ENCODE results near the gene GNB1. TPM values are rescaled to one million over a fixed set of nuclear protein-coding genes. Genes with fewer than 3 reads are reported as not detected.

The GNB1 gene
- polyA plus RNA-seq, 1 of the 3 experiments (the other 2 are of a cell fraction): 355 TPM

DNA sequence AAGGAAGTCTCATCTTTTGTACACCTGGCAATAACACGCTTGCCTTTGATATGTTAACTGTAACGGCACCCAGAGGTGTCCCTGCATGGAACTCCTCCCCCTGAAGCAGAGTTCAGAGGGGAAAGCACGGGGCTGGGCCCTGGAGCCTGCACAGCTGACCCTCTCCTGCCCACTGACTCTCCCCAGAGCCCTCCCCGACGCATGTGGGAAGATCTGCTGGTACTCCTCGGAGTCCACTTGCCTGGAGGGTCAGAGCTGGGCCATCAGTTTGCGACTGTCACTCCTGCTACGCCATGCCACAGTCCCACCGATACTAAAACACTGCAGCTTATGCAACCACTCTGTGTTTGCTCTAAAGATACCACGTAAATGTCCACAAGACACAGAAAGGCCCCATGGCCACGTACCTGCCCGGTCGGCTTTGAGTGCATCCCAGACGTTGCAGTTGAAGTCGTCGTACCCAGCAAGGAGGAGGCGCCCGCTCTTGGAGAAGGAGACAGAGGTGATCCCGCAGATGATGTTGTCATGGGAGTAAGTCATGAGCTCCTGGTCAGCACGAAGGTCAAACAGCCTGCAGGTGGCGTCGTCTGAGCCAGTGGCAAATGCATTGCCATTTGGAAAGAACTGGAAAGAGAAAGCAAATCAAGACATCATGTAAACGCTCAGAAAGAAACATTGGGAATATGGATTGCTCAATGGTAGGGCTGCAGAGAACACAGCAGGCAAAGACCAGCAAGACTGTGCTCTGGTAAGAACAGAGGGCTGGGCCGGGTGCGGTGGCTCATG lies 102.0 kb downstream of the GNB1 start (continued):
- TF ChIP-seq, protein P1, sequence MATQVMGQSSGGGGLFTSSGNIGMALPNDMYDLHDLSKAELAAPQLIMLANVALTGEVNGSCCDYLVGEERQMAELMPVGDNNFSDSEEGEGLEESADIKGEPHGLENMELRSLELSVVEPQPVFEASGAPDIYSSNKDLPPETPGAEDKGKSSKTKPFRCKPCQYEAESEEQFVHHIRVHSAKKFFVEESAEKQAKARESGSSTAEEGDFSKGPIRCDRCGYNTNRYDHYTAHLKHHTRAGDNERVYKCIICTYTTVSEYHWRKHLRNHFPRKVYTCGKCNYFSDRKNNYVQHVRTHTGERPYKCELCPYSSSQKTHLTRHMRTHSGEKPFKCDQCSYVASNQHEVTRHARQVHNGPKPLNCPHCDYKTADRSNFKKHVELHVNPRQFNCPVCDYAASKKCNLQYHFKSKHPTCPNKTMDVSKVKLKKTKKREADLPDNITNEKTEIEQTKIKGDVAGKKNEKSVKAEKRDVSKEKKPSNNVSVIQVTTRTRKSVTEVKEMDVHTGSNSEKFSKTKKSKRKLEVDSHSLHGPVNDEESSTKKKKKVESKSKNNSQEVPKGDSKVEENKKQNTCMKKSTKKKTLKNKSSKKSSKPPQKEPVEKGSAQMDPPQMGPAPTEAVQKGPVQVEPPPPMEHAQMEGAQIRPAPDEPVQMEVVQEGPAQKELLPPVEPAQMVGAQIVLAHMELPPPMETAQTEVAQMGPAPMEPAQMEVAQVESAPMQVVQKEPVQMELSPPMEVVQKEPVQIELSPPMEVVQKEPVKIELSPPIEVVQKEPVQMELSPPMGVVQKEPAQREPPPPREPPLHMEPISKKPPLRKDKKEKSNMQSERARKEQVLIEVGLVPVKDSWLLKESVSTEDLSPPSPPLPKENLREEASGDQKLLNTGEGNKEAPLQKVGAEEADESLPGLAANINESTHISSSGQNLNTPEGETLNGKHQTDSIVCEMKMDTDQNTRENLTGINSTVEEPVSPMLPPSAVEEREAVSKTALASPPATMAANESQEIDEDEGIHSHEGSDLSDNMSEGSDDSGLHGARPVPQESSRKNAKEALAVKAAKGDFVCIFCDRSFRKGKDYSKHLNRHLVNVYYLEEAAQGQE (IDR thresholded peaks at IDR 0.05; ENCODE audit: low read depth, low read length): no peak
- TF ChIP-seq SMC3 (IDR thresholded peaks at IDR 0.05; ENCODE audit: low read depth, low read length): peak; percentile 43; the same call in 1 of the 2 replicates

DNA sequence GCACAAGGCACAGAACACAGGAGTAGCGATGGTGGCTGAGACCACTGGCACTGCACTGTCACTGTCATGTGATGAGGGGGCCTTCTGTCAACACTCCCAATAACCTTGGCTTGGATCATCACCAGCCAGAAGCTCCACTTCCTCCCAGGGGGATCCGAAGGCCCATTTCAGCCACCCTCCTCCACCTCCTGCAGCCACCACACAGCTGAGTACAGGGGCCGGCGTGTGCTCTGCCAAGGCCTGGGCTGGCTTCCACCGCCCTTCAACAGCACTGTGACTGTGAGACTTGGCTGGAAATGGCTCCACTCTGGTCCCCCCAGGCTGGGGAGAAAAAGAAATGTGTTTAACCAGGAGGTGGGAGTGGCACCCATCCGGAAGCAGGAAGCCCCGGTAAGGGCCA lies 102.8 kb downstream of the GNB1 start:
- Histone ChIP-seq H2AFZ (ENCODE audit: low read depth) (no peak overlapping the region), H3K9ac (no peak overlapping the region), H4K20me1 (ENCODE audit: insufficient read depth) (peaks cover 31% of the 10 kb centered on the region; the same call in 1 of the 2 replicates), H3K79me2 (ENCODE audit: insufficient read depth) (peaks cover 65% of the 10 kb centered on the region; the same call in 1 of the 2 replicates), H3K4me1 (ENCODE audit: control insufficient read depth in 1 of 2, insufficient read depth in 2 of 2, low read depth in 1 of 2, low read length in 1 of 2) (no peaks in the 10 kb centered on the region; a peak in 1 of 4 replicates), H3K27me3 (ENCODE audit: insufficient read depth) (no peaks in the 10 kb centered on the region), H3K36me3 (replicated peaks in 1 of 2; ENCODE audit: control insufficient read depth in 1 of 2, insufficient read depth in 2 of 2, low read length in 1 of 2) (peaks cover 44 to 70% of the 10 kb centered on the region in 2 experiments), H3K9me2 (no peaks in the 10 kb centered on the region), H3F3A (replicated peaks; ENCODE audit: insufficient read depth) (peaks cover 37% of the 10 kb centered on the region), H3K4me3 (ENCODE audit: low read depth in 2 of 2, low read length in 1 of 2) (no peak overlapping the region), H3K27ac (ENCODE audit: low read depth in 2 of 2, low read length in 1 of 2) (peak overlapping the region in 1 of 2 experiments; percentile 11; a peak in 1 of 4 replicates), H3K9me3 (no peaks in the 10 kb centered on the region), H3K4me2 (no peak overlapping the region)
- POLR2A ChIA-PET: no interaction called here
- no peak for TF ChIP-seq FOXJ3 (CRISPR knock-in tag; IDR thresholded peaks at IDR 0.05)
- no peak for DNase-seq
- CTCF ChIA-PET: interaction anchor here (1.0 to 3.5 kb wide), 11 partner anchors 12 to 124 kb away, joined by 3 to 25 read pairs (median 4); no protein-coding TSS in a partner anchor
- WGBS (ENCODE audit: low lambda C conversion rate): 95% methylated on average over 7 of the region's 7 CpGs

DNA sequence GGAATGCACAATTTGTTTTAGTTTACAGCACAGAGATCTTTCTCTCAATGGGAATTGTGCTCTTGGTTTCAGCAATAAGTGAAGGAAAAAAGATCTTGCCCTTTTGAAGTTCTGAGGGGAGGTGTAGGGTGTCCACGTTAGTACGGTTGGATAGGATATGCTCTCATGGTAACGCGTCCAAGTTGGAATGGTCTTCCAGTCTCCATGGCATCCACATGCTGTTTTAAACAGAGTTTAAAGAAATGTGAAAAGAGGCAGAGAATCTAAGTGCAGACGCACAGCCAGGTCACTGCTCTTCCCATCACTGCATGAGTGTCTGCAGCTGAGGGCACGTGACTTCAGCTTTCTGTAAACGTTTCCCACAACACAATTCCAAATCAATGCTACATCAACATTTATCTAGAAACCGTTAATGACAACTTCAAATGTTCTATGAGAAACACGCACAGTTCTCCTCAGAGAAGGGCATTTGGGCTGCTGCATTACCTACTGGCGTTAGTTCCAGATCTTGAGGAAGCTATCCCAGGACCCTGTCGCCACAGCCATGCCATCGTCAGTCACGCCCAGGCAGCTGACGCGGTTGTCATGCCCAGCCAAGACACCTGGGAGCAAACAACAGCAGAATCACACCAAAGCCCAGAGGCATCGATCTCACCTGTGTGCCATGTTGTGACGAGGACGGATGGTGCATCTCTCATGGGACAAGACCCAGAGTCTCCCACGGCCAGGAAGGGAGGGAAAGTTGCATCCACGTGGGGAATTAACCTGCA lies 103.9 kb downstream of the GNB1 start:
- CTCF ChIA-PET: interaction anchor here (1.8 to 3.5 kb wide), 2 partner anchors 102 to 119 kb away, joined by 5 to 25 read pairs; no protein-coding TSS in a partner anchor
- Histone ChIP-seq H3K4me2 (no peak overlapping the region), H3F3A (replicated peaks; ENCODE audit: insufficient read depth) (peaks cover 31% of the 10 kb centered on the region), H4K20me1 (ENCODE audit: insufficient read depth) (peaks cover 29% of the 10 kb centered on the region; the same call in 1 of the 2 replicates), H3K9me3 (no peaks in the 10 kb centered on the region), H3K79me2 (ENCODE audit: insufficient read depth) (peaks cover 58% of the 10 kb centered on the region; the same call in 1 of the 2 replicates), H3K9ac (no peak overlapping the region), H3K27me3 (ENCODE audit: insufficient read depth) (no peaks in the 10 kb centered on the region), H3K9me2 (no peaks in the 10 kb centered on the region), H3K27ac (ENCODE audit: low read depth in 2 of 2, low read length in 1 of 2) (peak overlapping the region in 1 of 2 experiments; percentile 4; a peak in 1 of 4 replicates), H2AFZ (ENCODE audit: low read depth) (no peak overlapping the region), H3K36me3 (replicated peaks in 1 of 2; ENCODE audit: control insufficient read depth in 1 of 2, insufficient read depth in 2 of 2, low read length in 1 of 2) (peaks cover 38 to 65% of the 10 kb centered on the region in 2 experiments), H3K4me1 (ENCODE audit: control insufficient read depth in 1 of 2, insufficient read depth in 2 of 2, low read depth in 1 of 2, low read length in 1 of 2) (peaks cover 0 to 4% of the 10 kb centered on the region in 2 experiments; a peak in 1 of 4 replicates), H3K4me3 (ENCODE audit: low read depth in 2 of 2, low read length in 1 of 2) (no peak overlapping the region)
- WGBS (ENCODE audit: low lambda C conversion rate): 96% methylated on average over 20 of the region's 20 CpGs
- POLR2A ChIA-PET: no interaction called here
- TF ChIP-seq, protein P2, sequence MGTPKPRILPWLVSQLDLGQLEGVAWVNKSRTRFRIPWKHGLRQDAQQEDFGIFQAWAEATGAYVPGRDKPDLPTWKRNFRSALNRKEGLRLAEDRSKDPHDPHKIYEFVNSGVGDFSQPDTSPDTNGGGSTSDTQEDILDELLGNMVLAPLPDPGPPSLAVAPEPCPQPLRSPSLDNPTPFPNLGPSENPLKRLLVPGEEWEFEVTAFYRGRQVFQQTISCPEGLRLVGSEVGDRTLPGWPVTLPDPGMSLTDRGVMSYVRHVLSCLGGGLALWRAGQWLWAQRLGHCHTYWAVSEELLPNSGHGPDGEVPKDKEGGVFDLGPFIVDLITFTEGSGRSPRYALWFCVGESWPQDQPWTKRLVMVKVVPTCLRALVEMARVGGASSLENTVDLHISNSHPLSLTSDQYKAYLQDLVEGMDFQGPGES (IDR thresholded peaks at IDR 0.05; ENCODE audit: low read depth, low read length): no peak
- TF ChIP-seq, protein P3, sequence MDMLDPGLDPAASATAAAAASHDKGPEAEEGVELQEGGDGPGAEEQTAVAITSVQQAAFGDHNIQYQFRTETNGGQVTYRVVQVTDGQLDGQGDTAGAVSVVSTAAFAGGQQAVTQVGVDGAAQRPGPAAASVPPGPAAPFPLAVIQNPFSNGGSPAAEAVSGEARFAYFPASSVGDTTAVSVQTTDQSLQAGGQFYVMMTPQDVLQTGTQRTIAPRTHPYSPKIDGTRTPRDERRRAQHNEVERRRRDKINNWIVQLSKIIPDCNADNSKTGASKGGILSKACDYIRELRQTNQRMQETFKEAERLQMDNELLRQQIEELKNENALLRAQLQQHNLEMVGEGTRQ (IDR thresholded peaks at IDR 0.05; ENCODE audit: borderline replicate concordance, low read depth, low read length): no peak
- TF ChIP-seq FOSL2 (IDR thresholded peaks at IDR 0.05; ENCODE audit: borderline replicate concordance, low read depth) (no peak), JUND (IDR thresholded peaks at IDR 0.05) (no peak), MEF2A (IDR thresholded peaks at IDR 0.05; ENCODE audit: borderline replicate concordance, low read depth) (no peak), SMC3 (IDR thresholded peaks at IDR 0.05; ENCODE audit: low read depth, low read length) (no peak), RFX5 (IDR thresholded peaks at IDR 0.05; ENCODE audit: low read length) (no peak), FOXJ3 (CRISPR knock-in tag; IDR thresholded peaks at IDR 0.05) (no peak), TAF1 (IDR thresholded peaks at IDR 0.05; ENCODE audit: borderline replicate concordance, low read depth, low read length) (no peak), NRF1 (IDR thresholded peaks at IDR 0.05; ENCODE audit: low read depth, low read length) (no peak)
- TF ChIP-seq, protein P4, sequence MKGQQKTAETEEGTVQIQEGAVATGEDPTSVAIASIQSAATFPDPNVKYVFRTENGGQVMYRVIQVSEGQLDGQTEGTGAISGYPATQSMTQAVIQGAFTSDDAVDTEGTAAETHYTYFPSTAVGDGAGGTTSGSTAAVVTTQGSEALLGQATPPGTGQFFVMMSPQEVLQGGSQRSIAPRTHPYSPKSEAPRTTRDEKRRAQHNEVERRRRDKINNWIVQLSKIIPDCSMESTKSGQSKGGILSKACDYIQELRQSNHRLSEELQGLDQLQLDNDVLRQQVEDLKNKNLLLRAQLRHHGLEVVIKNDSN (IDR thresholded peaks at IDR 0.05; ENCODE audit: borderline replicate concordance, low read depth): no peak
- no peak for DNase-seq
